Fibroblast of lung (primary cell): ENCODE data around the gene CHN1. TPM values are rescaled to one million over a fixed set of nuclear protein-coding genes. Genes with fewer than 3 reads are reported as not detected.

Source experiments
- DNase-seq, 2 donors: peaks; one replicate each; pipeline versions ENCODE4 v3.0.0 to v3.0.0-alpha.2; 2010; ENCODE audit warnings: low read depth in 2 of 2
- H2AFZ ChIP-seq: 2 replicates; pipeline ENCODE4 v1.5.1; 2012; ENCODE audit warnings: low read length, control low read depth, inconsistent platforms
- H3K27ac ChIP-seq: 2 replicates; pipeline ENCODE4 v1.5.1; 2011; ENCODE audit warnings: low read length, control low read depth; ENCODE audit not compliant: insufficient read depth
- H3K27me3 ChIP-seq: 2 replicates; pipeline ENCODE4 v1.5.1; 2011; ENCODE audit warnings: mild to moderate bottlenecking, low read length; ENCODE audit not compliant: control insufficient read depth, insufficient read depth
- H3K36me3 ChIP-seq: 2 replicates; pipeline ENCODE4 v1.5.1; 2011; ENCODE audit warnings: low read length; ENCODE audit not compliant: control insufficient read depth, insufficient read depth
- H3K4me1 ChIP-seq: 2 replicates; pipeline ENCODE4 v1.5.1; 2011; ENCODE audit warnings: low read length; ENCODE audit not compliant: control insufficient read depth, insufficient read depth; ENCODE audit errors: extremely low read depth
- H3K4me2 ChIP-seq: 2 replicates; pipeline ENCODE4 v1.5.1; 2011; ENCODE audit warnings: low read length, control low read depth; ENCODE audit not compliant: insufficient read depth; ENCODE audit errors: extremely low read depth
- H3K4me3 ChIP-seq, 4 experiments: fragments of 200-600 bp in 1 of 4; sonication (generic) in 1 of 4; replicated peaks in 1 of 4; 2 replicates each; pipeline ENCODE4 v1.5.1; 2011 to 2016; ENCODE audit warnings: low read length in 4 of 4, low read depth in 3 of 4, mild to moderate bottlenecking in 3 of 4, control low read depth in 2 of 4, inconsistent platforms in 1 of 4, mixed read lengths in 1 of 4; ENCODE audit not compliant: insufficient read depth in 1 of 4; ENCODE audit errors: control extremely low read depth in 1 of 4
- H3K79me2 ChIP-seq: 2 replicates; pipeline ENCODE4 v1.5.1; 2012; ENCODE audit warnings: mild to moderate bottlenecking, low read length, inconsistent platforms; ENCODE audit not compliant: control insufficient read depth, insufficient read depth
- H3K9ac ChIP-seq: 2 replicates; pipeline ENCODE4 v1.5.1; 2011; ENCODE audit warnings: mild to moderate bottlenecking, low read length, control low read depth; ENCODE audit not compliant: insufficient read depth
- H3K9me3 ChIP-seq: 2 replicates; pipeline ENCODE4 v1.5.1; 2012; ENCODE audit warnings: low read depth, low read length; ENCODE audit not compliant: control insufficient read depth, insufficient read depth
- H4K20me1 ChIP-seq: 2 replicates; pipeline ENCODE4 v1.5.1; 2011; ENCODE audit warnings: low read length; ENCODE audit not compliant: control insufficient read depth, insufficient read depth; ENCODE audit errors: extremely low read depth
- CTCF ChIP-seq, 2 donors: IDR thresholded peaks in 1 of 2; conservative IDR thresholded peaks in 1 of 2; 1 replicate in 1 of 2; 2 replicates in 1 of 2; pipeline ENCODE4 v1.5.1; 2011 to 2012; ENCODE audit warnings: low read length in 2 of 2, control low read depth in 1 of 2, inconsistent platforms in 1 of 2, low read depth in 1 of 2, mild to moderate bottlenecking in 1 of 2
- EZH2 ChIP-seq: IDR thresholded peaks from 2 replicates; pipeline ENCODE4 v1.5.1; 2012; ENCODE audit warnings: low read length, control low read depth, mild to moderate bottlenecking; ENCODE audit errors: missing control alignments
- polyA plus RNA-seq, 2 donors: library from polyadenylated mRNA; depleted of rRNA in 1 of 2; stranded (reverse) in 1 of 2; unstranded in 1 of 2; fragments of >200 nt; gene quantifications; 2 replicates each; pipeline ENCODE4 v1.2.1, GENCODE V29; 2011 to 2012; ENCODE audit warnings: missing spikeins in 1 of 2
- total RNA-seq: library from RNA; depleted of rRNA; stranded (reverse); fragments of >200 nt; gene quantifications from 2 replicates; pipeline ENCODE4 v1.2.1, GENCODE V29; 2014

The CHN1 gene
- total and polyA plus RNA-seq, 2 donors (not counting 1 experiment from before 2014, with no cell fraction given), result 203 to 904 TPM

DNA sequence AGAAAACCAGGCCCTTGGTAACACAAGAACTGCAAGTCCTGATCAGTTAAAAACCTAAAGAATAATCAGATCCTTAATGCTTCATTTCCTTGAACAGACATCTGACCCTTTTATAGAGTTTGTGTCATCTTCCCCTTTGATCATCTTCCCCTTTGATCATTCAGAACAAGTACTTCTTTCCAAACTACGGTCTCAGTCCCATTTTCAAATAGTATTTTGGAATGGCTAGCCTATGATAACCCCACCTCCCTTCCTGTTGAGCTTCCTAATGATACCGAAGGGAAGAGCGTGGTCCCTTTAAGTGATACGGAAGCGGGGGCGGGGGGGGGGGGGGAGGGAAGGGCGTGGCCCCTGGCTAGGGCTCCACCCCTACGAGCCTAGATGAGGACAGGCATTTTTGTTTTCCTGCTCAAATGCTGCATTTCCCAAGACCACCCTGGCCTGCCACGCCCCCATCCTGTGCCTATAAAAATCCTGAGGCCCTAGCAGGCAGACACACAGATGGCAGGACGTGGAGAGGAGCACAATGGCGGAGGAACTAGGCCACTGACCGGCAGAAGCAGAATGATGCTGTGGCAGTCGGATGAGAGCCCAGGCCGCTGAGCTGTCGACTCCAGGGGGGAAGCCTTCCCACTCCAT, 216.8 kb downstream of the CHN1 start:
- Histone ChIP-seq H4K20me1 (no peaks in the 10 kb centered on the region), H3K27ac (peak overlapping the region; percentile 94), H2AFZ (no peak overlapping the region), H3K9ac (peak overlapping the region; percentile 56), H3K9me3 (no peaks in the 10 kb centered on the region), H3K79me2 (no peaks in the 10 kb centered on the region), H3K36me3 (no peaks in the 10 kb centered on the region), H3K4me2 (peak overlapping the region; percentile 56), H3K27me3 (no peaks in the 10 kb centered on the region), H3K4me1 (peaks cover 28% of the 10 kb centered on the region), H3K4me3 (no peak overlapping the region)
- no peak for TF ChIP-seq CTCF (conservative IDR thresholded peaks at IDR 0.05 in 1 of 2, IDR thresholded peaks at IDR 0.05 in 1 of 2; ENCODE audit: low read depth in 1 of 2, low read length in 2 of 2)
- no peak for TF ChIP-seq EZH2
- DNase-seq, result peak; percentile 60 to 66

- Histone ChIP-seq H3K27ac (peak overlapping the region; percentile 94), H3K27me3 (no peaks in the 10 kb centered on the region), H3K4me3 (no peak overlapping the region), H3K4me1 (peaks cover 27% of the 10 kb centered on the region), H4K20me1 (no peaks in the 10 kb centered on the region), H3K4me2 (peak overlapping the region; percentile 56), H3K9me3 (no peaks in the 10 kb centered on the region), H3K36me3 (no peaks in the 10 kb centered on the region), H3K79me2 (no peaks in the 10 kb centered on the region), H3K9ac (peak overlapping the region; percentile 56), H2AFZ (no peak overlapping the region)
- TF ChIP-seq EZH2 (no peak), CTCF (conservative IDR thresholded peaks at IDR 0.05 in 1 of 2, IDR thresholded peaks at IDR 0.05 in 1 of 2; ENCODE audit: low read depth in 1 of 2, low read length in 2 of 2) (no peak)
- DNase-seq, result peak; percentile 99 to 100
These were observed 217.5 kb downstream of the CHN1 start for GRCh38 chr2:174787487-174788205.

- TF ChIP-seq EZH2, result no peak
- no peak for TF ChIP-seq CTCF (conservative IDR thresholded peaks at IDR 0.05 in 1 of 2, IDR thresholded peaks at IDR 0.05 in 1 of 2; ENCODE audit: low read depth in 1 of 2, low read length in 2 of 2)
- H3K9me3 ChIP-seq, result no peaks in the 10 kb centered on the region
- H3K4me2 ChIP-seq, result no peak overlapping the region
- H3K9ac ChIP-seq, result no peak overlapping the region
- H3K4me3 ChIP-seq, result no peak overlapping the region
- DNase-seq, result peak in 1 of 2 donors; percentile 93
- peak overlapping the region; percentile 94 for H3K27ac ChIP-seq
- H3K27me3 ChIP-seq, result no peaks in the 10 kb centered on the region
- H4K20me1 ChIP-seq, result no peaks in the 10 kb centered on the region
- H3K4me1 ChIP-seq, result peaks cover 27% of the 10 kb centered on the region
- H2AFZ ChIP-seq, result no peak overlapping the region
- no peaks in the 10 kb centered on the region for H3K79me2 ChIP-seq
- H3K36me3 ChIP-seq, result no peaks in the 10 kb centered on the region
These were observed 219.0 kb downstream of the CHN1 start for GRCh38 chr2:174786066-174786725.
